Neural crest cell (in vitro differentiated cells): ENCODE measurements around the gene ARID5B. TPM values are rescaled to one million over a fixed set of nuclear protein-coding genes. Genes with fewer than 3 reads are reported as not detected.
"Not testable (repeated sequence)": the region's sequence is repeated elsewhere in the genome, so short reads cannot be mapped to it uniquely, and the experiment has no call there.

Source experiments
- DNase-seq: peaks from one replicate; pipeline ENCODE4 v3.0.0; 2021; ENCODE audit warnings: low read depth, mixed read lengths, low spot score
- H3K27ac Mint-ChIP-seq: one replicate; pipeline ENCODE4 v1.8.0; 2021; ENCODE audit warnings: mild to moderate bottlenecking, mixed read lengths; ENCODE audit not compliant: unreplicated experiment
- H3K27me3 Mint-ChIP-seq: 2 replicates; pipeline ENCODE4 v1.8.0; 2021; ENCODE audit warnings: low read depth, mild to moderate bottlenecking, mixed read lengths
- H3K36me3 Mint-ChIP-seq: 2 replicates; pipeline ENCODE4 v1.8.0; 2021; ENCODE audit warnings: low read depth, mild to moderate bottlenecking, mixed read lengths
- H3K4me1 Mint-ChIP-seq: 2 replicates; pipeline ENCODE4 v1.8.0; 2021; ENCODE audit warnings: mixed read lengths
- H3K4me3 Mint-ChIP-seq: one replicate; pipeline ENCODE4 v1.8.0; 2021; ENCODE audit warnings: mild to moderate bottlenecking, mixed read lengths
- H3K9me3 Mint-ChIP-seq: 2 replicates; pipeline ENCODE4 v1.8.0; 2021; ENCODE audit warnings: mixed read lengths
- total RNA-seq: library from RNA; stranded (reverse); gene quantifications from 2 replicates; pipeline ENCODE4 v1.2.1, GENCODE V29; 2021
- TF ChIP-seq, protein P1 (sequence below): fragments of 200-600 bp; sonication (generic); conservative IDR thresholded peaks from 2 replicates; pipeline ENCODE4 v1.5.0; 2021; ENCODE audit warnings: antibody characterized with exemption, mild to moderate bottlenecking

The ARID5B gene
- total RNA-seq, 1 donor from 2014 or later, result 10.4 TPM

DNA sequence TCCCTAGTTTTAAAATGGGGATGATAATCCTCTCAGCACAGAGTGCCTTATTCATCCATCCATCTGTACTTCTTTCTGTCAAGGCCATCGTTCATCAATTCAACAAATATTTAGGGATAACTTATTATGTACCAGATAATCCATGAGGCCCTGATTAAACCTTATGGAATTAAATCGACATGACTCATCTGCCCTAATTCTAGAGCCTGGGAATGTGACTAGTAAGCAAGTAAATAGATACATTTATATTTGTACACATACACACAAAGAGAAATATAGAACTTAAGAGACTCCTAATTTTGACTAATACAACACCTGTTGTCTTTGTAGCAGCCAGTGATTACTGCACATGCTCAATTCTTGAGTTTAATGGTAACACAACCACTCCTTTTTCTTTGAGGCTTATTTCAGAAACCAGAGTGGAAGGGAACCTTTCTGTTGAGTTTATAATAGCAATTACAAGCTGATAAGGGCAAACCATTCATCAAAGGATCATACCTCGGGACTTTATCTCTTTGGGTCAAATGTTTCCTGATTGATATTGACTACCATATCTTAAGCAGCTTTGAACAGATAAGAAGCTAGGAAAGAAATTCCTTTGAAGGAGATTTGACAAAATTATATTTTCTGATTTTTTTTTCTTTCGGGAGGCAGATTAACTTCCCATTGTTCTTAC lies 122.7 kb downstream of the ARID5B start:
- Mint-ChIP-seq H3K27me3 (no peaks in the 10 kb centered on the region), H3K4me3 (no peak overlapping the region), H3K36me3 (peaks cover 3% of the 10 kb centered on the region), H3K9me3 (peaks cover 2% of the 10 kb centered on the region), H3K4me1 (peaks cover 10% of the 10 kb centered on the region), H3K27ac (no peak overlapping the region)
- TF ChIP-seq, protein P1, sequence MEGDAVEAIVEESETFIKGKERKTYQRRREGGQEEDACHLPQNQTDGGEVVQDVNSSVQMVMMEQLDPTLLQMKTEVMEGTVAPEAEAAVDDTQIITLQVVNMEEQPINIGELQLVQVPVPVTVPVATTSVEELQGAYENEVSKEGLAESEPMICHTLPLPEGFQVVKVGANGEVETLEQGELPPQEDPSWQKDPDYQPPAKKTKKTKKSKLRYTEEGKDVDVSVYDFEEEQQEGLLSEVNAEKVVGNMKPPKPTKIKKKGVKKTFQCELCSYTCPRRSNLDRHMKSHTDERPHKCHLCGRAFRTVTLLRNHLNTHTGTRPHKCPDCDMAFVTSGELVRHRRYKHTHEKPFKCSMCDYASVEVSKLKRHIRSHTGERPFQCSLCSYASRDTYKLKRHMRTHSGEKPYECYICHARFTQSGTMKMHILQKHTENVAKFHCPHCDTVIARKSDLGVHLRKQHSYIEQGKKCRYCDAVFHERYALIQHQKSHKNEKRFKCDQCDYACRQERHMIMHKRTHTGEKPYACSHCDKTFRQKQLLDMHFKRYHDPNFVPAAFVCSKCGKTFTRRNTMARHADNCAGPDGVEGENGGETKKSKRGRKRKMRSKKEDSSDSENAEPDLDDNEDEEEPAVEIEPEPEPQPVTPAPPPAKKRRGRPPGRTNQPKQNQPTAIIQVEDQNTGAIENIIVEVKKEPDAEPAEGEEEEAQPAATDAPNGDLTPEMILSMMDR, result no peak
- DNase-seq, result no peak

DNA sequence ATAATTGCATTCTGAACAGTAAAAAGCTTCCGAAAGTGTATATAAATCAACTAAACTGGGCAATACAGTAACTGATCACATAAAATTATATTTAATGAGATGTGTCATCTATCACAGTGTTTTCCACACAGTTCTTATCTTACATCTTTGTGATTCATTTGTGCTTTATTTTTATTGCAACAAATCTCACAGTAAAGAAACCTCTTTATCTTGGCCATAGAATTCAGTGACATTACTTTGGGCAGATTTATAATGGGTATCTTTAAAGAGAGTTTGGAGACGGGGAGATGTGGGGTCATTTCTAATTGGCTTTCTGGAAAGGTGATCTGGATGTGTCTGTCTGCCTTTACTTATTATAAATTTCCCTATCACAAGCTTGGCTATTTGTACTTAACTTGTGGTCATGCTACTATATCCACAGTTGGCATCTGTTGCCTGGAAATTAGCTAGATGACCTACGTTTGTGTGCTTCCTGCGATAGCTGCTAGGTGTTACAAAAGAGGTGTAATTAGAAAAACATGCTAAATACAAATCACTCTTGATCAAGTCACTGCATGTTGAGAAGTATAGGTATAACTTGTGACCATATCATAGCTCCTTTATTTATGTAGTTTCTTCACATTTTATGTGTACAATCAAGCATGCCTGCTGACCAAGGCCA lies 123.8 kb downstream of the ARID5B start:
- no peaks in the 10 kb centered on the region for H3K27me3 Mint-ChIP-seq
- peaks cover 3% of the 10 kb centered on the region for H3K36me3 Mint-ChIP-seq
- no peak overlapping the region for H3K27ac Mint-ChIP-seq
- H3K4me1 Mint-ChIP-seq, result peaks cover 5% of the 10 kb centered on the region
- no peak for DNase-seq
- peaks cover 2% of the 10 kb centered on the region for H3K9me3 Mint-ChIP-seq
- TF ChIP-seq, protein P1, result no peak
- H3K4me3 Mint-ChIP-seq, result no peak overlapping the region

DNA sequence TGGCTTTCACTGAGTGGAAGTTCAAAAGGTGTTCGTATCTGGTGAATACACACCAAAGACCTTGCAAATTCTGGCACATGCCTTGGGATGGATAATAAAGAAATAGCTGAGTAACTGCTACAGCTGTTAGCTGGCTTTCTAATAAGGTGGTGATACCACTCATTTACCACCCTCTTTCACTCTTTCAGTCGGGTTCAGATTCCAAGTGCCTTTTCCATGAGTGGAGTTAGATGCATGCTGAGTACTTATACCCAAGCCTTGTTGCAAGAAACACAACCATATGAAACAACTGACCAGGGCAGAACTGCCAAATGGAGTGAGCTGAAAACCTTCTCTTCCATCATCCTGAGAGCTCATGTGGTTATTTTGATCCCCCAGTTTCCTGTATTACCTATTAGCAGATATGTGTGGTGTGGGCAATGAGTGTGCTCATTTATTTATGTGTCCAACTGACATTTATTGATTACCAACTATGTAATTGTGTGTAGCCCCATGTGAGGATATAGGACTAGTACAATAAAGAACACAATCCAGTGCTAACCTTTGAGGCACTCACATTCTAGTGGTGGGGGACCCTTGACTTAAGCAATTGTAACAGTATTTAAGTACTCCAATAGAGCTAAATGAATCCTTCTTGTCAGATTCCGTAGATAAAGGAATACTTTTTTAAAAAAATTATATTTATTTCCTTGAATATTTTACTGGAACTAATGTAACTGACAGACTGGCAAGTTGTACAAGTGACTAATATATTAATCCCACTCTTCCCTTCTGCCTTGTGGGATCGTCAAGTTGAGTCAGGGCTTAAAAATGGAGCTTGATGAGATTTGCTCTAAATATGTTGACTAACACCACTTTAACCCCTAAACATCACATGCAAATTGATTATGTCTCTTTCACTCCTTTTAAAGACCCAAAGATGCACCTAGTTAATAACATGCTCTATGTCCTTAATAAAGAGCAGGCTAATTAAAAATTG lies 124.7 kb downstream of the ARID5B start:
- DNase-seq, result no peak
- Mint-ChIP-seq H3K27me3 (no peaks in the 10 kb centered on the region), H3K36me3 (peaks cover 3% of the 10 kb centered on the region), H3K9me3 (peaks cover 2% of the 10 kb centered on the region), H3K4me1 (no peaks in the 10 kb centered on the region), H3K4me3 (no peak overlapping the region), H3K27ac (no peak overlapping the region)
- TF ChIP-seq, protein P1, result no peak

DNA sequence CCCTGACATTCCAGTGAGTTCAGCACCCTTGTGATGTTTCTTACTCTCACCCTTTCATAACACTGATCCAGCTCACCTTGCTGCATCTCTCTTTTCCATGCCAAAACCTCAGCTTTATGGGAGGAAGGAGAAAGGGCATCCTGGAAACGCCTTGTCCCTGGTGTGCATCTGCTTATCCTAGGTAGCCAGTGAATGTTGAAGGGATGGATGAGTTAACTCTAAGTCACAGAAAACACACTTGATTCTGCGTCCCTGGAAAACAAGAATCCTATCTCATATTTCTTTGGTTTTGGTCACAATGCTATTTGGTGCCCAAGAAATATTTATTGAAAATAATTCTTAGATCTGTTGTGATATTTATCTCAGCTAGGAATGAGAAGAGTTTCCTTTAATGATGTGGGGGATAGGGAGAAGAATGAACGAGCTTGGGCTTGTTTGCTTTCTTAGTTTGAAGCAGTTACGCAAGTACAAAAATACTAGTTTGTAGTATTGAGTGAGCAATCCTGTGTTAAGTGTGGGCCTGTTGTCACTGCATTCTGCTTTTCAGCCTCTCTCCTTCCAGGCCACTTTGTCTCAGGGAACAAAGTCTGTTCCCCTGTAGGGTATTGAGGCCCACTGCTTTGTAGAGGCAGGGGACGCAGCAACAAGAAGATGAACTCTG lies 126.5 kb downstream of the ARID5B start:
- Mint-ChIP-seq H3K36me3 (peaks cover under 1% of the 10 kb centered on the region), H3K9me3 (no peaks in the 10 kb centered on the region), H3K27me3 (no peaks in the 10 kb centered on the region), H3K4me1 (no peaks in the 10 kb centered on the region), H3K27ac (no peak overlapping the region), H3K4me3 (no peak overlapping the region)
- TF ChIP-seq, protein P1, result no peak
- no peak for DNase-seq

DNA sequence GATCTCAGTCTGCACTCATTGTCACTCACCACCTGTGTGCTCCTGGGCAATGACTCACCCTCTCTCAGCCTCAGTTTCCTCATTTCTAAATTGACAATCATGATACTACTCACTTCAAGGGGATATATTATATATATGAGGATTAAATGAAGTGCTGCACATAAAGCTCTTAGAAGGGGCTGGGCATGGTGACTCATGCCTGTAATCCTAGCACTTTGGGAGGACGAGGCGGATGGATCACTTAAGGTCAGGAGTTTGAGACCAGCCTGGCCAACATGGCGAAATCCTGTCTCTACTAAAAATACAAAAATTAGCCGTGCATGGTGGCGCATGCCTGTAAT lies 127.0 kb downstream of the ARID5B start:
- H3K4me3 Mint-ChIP-seq, DNase-seq, H3K4me1 Mint-ChIP-seq, H3K36me3 Mint-ChIP-seq, H3K27me3 Mint-ChIP-seq, H3K9me3 Mint-ChIP-seq, H3K27ac Mint-ChIP-seq: not testable (repeated sequence)
